K562 (cell line): ENCODE results near the gene XPC. TPM values are rescaled to one million over a fixed set of nuclear protein-coding genes. Genes with fewer than 3 reads are reported as not detected.

Experiments
- CEBPB ChIP-seq: fragments of 450-650 bp; IDR thresholded peaks from 2 replicates; pipeline ENCODE4 v1.6.1; 2016; ENCODE audit warnings: missing genetic modification characterization, missing compliant biosample characterization
- CEBPG ChIP-seq, 3 experiments: fragments of 200-800 bp in 1 of 3; sonication (Bioruptor generic) in 1 of 3; sonication (generic) in 1 of 3; formaldehyde crosslinking in 1 of 3; IDR thresholded peaks in 2 of 3; conservative IDR thresholded peaks in 1 of 3; 2 replicates each; pipeline versions ENCODE4 v1.6.1 to v1.8.0; 2016 to 2022; ENCODE audit warnings: missing compliant biosample characterization in 2 of 3, missing genetic modification characterization in 2 of 3, mild to moderate bottlenecking in 1 of 3, missing genetic modification reagents in 1 of 3
- CREB3L1 ChIP-seq: fragments of 450-650 bp; IDR thresholded peaks from 2 replicates; pipeline ENCODE4 v1.6.1; 2014; ENCODE audit warnings: low read depth, mild to moderate bottlenecking, moderate library complexity, borderline replicate concordance
- DPF2 ChIP-seq: fragments of 450-650 bp; IDR thresholded peaks from 2 replicates; pipeline ENCODE4 v1.6.1; 2016
- ETS2 ChIP-seq: IDR thresholded peaks from 2 replicates; pipeline ENCODE4 v1.6.1; 2016; ENCODE audit warnings: borderline replicate concordance, missing genetic modification characterization, mild to moderate bottlenecking, moderate library complexity, missing compliant biosample characterization; ENCODE audit not compliant: poor library complexity, severe bottlenecking
- KAT8 ChIP-seq: fragments of 450-650 bp; IDR thresholded peaks from 2 replicates; pipeline ENCODE4 v1.6.1; 2016; ENCODE audit warnings: low read depth, mild to moderate bottlenecking
- LEF1 ChIP-seq: fragments of 450-650 bp; IDR thresholded peaks from 2 replicates; pipeline ENCODE4 v1.6.1; 2016; ENCODE audit warnings: mild to moderate bottlenecking
- MNT ChIP-seq, 2 experiments: fragments of 450-650 bp; conservative IDR thresholded peaks; 2 replicates each; pipeline ENCODE4 v1.6.1; 2017; ENCODE audit warnings: mild to moderate bottlenecking in 2 of 2, moderate library complexity in 2 of 2
- MYNN ChIP-seq, 2 experiments: sonication (generic); formaldehyde crosslinking in 1 of 2; IDR thresholded peaks; 2 replicates each; pipeline versions ENCODE4 v1.5.0 to v1.6.1; 2016 to 2020; ENCODE audit warnings: antibody characterized with exemption in 1 of 2, missing genetic modification reagents in 1 of 2
- PHF20 ChIP-seq: fragments of 450-650 bp; IDR thresholded peaks from 2 replicates; pipeline ENCODE4 v1.6.1; 2018; ENCODE audit not compliant: partially characterized antibody
- RBM22 ChIP-seq: fragments of 200-400 bp; formaldehyde crosslinking; IDR thresholded peaks from 2 replicates; pipeline ENCODE4 v1.6.1; 2018; ENCODE audit warnings: low read length, low read depth; ENCODE audit not compliant: poor library complexity, severe bottlenecking
- TFE3 ChIP-seq: fragments of 450-650 bp; formaldehyde crosslinking; IDR thresholded peaks from 2 replicates; pipeline ENCODE4 v1.4.0; 2020; ENCODE audit warnings: mild to moderate bottlenecking, mixed read lengths
- ZNF146 ChIP-seq: IDR thresholded peaks from one replicate; pipeline ENCODE4 v1.6.1; 2018; ENCODE audit warnings: missing compliant biosample characterization; ENCODE audit not compliant: unreplicated experiment
- ZNF197 ChIP-seq: fragments of 200-800 bp; sonication (Bioruptor generic); IDR thresholded peaks from 2 replicates; pipeline ENCODE4 v1.6.1; 2016; ENCODE audit warnings: low read depth, missing genetic modification characterization, missing compliant biosample characterization
- ZNF212 ChIP-seq: fragments of 450-650 bp; formaldehyde crosslinking; IDR thresholded peaks from 2 replicates; pipeline ENCODE4 v1.4.0; 2020; ENCODE audit warnings: mild to moderate bottlenecking
- ZNF282 ChIP-seq: sonication (generic); formaldehyde crosslinking; IDR thresholded peaks from 2 replicates; pipeline ENCODE4 v1.8.1; 2023; ENCODE audit warnings: missing genetic modification reagents
- ZNF431 ChIP-seq: sonication (generic); formaldehyde crosslinking; IDR thresholded peaks from 2 replicates; pipeline ENCODE4 v1.8.0; 2022; ENCODE audit warnings: mild to moderate bottlenecking, missing genetic modification reagents
- polyA plus RNA-seq, 8 experiments: library from polyadenylated mRNA; depleted of rRNA in 4 of 8; stranded (reverse) in 5 of 8; unstranded in 3 of 8; fragments of >200 nt; fragmentation: Nextera tagmentation in 2 of 8; fragmentation: Illumina TruSeq in 1 of 8; extraction: Ambion mirVana in 2 of 8; extraction: Trizol in 1 of 8; gene quantifications; 2 replicates each; pipeline versions ENCODE4 v1.2.1 to v1.2.3, GENCODE V29; 2011 to 2014; ENCODE audit warnings: inconsistent platforms in 1 of 8, missing spikeins in 1 of 8
- total RNA-seq, 7 experiments: library from RNA; depleted of rRNA in 6 of 7; stranded (reverse); fragments of >200 nt in 6 of 7; fragmentation: Illumina TruSeq in 2 of 7; extraction: Trizol in 2 of 7; gene quantifications; 2 replicates each; pipeline versions ENCODE4 v1.2.1 to v1.2.3, GENCODE V29; 2011 to 2021; ENCODE audit warnings: low replicate concordance in 1 of 7
- TF ChIP-seq, protein P1 (sequence below): fragments of 450-650 bp; formaldehyde crosslinking; IDR thresholded peaks from 2 replicates; pipeline ENCODE4 v1.4.0; 2022; ENCODE audit warnings: mild to moderate bottlenecking, moderate library complexity
- TF ChIP-seq, protein P2 (sequence below): fragments of 250-450 bp; sonication (Bioruptor Pico); IDR thresholded peaks from 2 replicates; pipeline ENCODE4 v1.8.0; 2022; ENCODE audit warnings: moderate library complexity, mild to moderate bottlenecking, inconsistent platforms

Gene XPC
- total and polyA plus RNA-seq, 9 of the 15 experiments (the other 6 are each of a cell fraction or from before 2014, with no cell fraction given), result 3.8 to 54.7 (median 41.3) TPM

DNA sequence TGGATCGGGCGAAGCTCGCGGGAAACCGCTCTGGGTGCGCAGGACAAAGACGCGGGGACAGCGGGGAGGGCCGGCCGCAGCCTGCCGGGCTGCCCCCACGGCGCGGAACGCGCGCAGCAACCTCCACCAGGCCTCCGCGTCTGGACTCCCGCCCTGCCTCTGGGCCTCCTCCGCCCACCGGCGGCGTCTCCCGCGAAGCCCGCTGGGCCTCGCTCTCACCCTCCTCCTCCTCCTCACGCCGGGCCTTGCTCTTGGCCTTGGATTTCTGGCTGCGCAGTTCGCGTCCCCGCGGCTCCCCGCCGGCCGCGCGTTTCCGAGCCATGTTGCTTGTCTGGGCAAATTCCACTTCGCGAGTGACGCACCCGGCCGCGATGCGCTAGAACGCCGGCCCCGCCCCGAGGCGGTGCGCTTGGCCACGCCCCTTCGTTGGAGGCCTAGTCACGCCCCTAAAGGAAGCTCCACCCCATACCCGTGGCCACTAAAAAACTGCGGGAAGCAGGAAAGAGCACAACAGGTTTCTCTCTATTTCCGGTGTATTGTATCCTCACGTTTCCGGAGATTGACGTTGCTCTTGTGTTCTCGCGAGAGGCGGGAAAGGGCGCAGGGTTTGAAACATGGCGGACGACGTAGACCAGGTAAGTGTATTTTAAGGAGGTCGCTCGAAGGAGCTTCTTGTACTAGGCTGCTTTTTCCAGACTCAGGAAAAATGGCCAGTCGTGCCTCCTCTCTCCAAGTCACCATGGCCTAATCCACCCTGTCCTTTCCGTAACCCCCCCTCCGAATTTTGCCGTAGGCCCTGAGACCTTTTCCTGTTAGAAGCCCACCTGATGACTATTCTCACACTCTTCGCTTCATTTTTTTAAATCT is at the start of gene XPC, which contains the start of gene LSM3 (continued):
- TF ChIP-seq, protein P1, sequence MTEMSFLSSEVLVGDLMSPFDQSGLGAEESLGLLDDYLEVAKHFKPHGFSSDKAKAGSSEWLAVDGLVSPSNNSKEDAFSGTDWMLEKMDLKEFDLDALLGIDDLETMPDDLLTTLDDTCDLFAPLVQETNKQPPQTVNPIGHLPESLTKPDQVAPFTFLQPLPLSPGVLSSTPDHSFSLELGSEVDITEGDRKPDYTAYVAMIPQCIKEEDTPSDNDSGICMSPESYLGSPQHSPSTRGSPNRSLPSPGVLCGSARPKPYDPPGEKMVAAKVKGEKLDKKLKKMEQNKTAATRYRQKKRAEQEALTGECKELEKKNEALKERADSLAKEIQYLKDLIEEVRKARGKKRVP (CRISPR knock-in tag), result peak; percentile 61; the same call in 1 of the 2 replicates
- no peak for TF ChIP-seq ETS2 (tag)
- peak; percentile 24; the same call in 1 of the 2 replicates for TF ChIP-seq CEBPG (CRISPR knock-in tag; IDR thresholded peaks at IDR 0.05)
- TF ChIP-seq CEBPG (tag; conservative IDR thresholded peaks at IDR 0.05 in 1 of 2, IDR thresholded peaks at IDR 0.05 in 1 of 2), result no peak
- peak; percentile 83 to 89 for TF ChIP-seq MNT (conservative IDR thresholded peaks at IDR 0.05)
- TF ChIP-seq CEBPB (tag), result no peak
- TF ChIP-seq DPF2, result no peak; the same call in 1 of the 2 replicates
- TF ChIP-seq, protein P2, sequence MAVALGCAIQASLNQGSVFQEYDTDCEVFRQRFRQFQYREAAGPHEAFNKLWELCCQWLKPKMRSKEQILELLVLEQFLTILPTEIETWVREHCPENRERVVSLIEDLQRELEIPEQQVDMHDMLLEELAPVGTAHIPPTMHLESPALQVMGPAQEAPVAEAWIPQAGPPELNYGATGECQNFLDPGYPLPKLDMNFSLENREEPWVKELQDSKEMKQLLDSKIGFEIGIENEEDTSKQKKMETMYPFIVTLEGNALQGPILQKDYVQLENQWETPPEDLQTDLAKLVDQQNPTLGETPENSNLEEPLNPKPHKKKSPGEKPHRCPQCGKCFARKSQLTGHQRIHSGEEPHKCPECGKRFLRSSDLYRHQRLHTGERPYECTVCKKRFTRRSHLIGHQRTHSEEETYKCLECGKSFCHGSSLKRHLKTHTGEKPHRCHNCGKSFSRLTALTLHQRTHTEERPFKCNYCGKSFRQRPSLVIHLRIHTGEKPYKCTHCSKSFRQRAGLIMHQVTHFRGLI, result no peak
- no peak for TF ChIP-seq ZNF197 (CRISPR knock-in tag)
- TF ChIP-seq ZNF282 (CRISPR knock-in tag), result peak; percentile 90; the same call in 1 of the 2 replicates
- TF ChIP-seq MYNN (IDR thresholded peaks at IDR 0.05), result no peak
- TF ChIP-seq MYNN (CRISPR knock-in tag; IDR thresholded peaks at IDR 0.05), result no peak
- peak; percentile 26; the same call in 1 of the 2 replicates for TF ChIP-seq ZNF431 (CRISPR knock-in tag)
- TF ChIP-seq ZNF212, result no peak
- peak; percentile 30 for TF ChIP-seq ZNF146 (CRISPR knock-in tag)
- TF ChIP-seq CREB3L1, result peak; percentile 98
- peak; percentile 87 for TF ChIP-seq PHF20
- no peak for TF ChIP-seq TFE3 (CRISPR knock-in tag)
- TF ChIP-seq LEF1, result no peak
- TF ChIP-seq KAT8, result no peak
- peak; percentile 46 for TF ChIP-seq RBM22
